Embryonic facial prominence (tissue), 1 donor: ENCODE results near the gene TOP3A.
A peak's percentile ranks its signal among the peaks of the same experiment; 100 is the strongest.
"Not testable (repeated sequence)": the region's sequence is repeated elsewhere in the genome, so short reads cannot be mapped to it uniquely, and the experiment has no call there.

ENCODE experiments used
- DNase-seq: peaks from one replicate; pipeline ENCODE4 v3.0.0-alpha.2; 2016; ENCODE audit errors: extremely low spot score

TOP3A gene

DNA sequence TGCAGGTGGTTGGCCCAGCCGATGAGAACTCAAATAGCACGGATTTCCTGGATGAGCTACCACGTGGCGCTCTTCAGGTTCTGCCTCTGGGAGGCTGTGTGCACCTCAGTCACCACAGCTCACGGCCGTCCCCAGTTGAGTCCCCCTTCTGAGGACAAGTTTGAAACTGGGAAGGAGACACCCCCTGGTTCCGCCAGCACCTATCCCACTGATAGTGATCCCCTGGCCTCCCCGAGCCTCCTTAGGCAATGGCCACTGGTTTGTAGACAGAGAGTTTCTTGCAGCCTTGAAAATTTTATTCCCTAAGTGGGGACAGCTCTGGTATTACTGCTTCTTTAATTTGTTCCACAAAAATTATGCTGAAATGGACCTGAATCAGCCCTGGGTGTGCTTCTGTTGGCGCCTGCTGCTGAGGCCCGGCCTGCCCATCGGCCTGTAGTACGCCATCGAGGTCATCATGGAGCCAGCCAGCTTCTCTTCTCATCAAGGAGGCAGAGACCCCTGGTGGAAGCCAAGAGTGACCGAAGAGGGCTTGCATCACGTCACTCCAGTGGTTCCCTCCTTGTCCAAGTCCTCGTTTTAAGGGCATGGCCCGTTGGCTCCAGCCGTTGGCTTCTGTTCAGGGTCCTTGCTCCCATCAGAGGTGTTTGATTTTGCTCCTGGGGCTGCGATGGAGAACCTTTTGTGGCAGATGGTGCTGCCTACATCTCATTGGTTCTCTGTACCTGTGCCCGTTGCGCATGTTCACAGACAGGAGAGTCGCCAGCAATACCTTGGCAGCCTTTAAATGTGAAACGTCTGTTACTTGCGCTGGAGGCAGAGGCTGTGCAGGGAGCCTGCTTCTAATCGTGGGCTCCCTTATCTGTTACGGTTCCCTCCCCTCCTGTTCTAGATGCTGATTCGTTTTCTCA lies 9.6 kb upstream of the TOP3A start:
- no peak for DNase-seq

DNA sequence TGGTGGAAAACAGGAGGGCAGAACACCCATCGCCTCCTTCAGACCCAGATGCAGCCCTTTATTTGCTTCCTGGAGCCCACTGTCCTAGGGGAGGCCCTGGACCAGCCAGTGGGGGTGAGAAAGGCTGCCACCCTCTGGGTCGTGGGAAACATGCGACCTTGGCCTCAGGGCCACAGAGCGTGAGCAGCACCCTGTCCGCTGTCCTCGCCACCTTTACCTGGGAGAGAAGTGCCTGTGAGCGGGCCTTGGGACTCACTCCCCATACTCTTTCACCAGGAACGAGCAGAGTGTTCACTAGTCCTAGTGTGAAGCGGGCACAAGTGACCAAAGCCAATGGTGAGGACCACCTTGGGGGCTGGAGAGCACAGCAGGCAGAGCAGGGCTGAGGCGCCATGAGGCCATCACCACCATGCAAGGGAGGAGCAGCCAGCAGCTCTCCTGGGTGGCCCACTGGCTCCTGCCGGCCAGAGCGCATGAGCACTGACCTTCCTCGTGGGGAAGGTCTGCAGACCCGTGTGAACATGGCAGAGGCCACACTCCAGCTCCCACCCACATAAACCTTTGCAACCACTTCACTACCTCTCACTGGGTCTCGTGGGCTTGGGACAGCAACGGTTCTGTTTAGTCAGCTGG lies 8.8 kb upstream of the TOP3A start:
- no peak for DNase-seq

DNA sequence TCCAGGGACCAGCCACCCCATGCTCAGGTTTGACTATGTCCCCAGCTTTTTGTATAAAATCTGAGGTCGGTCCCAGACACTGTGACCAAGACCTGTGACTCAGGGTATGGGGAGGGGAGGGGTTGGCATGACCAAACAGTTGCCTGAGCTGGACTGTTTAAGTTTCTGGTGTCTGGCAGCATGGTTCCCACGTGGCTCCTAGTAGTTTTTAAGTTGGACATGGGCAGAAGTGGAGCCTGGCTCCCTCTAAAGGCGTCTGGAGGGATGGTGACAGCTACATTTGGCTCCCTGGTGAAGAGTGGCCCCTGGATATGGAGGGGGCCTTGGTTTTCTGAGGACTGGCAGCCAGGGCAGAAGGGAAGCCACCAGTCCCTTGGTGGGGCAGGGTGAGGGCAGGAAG lies 8.2 kb upstream of the TOP3A start:
- DNase-seq = no peak

DNA sequence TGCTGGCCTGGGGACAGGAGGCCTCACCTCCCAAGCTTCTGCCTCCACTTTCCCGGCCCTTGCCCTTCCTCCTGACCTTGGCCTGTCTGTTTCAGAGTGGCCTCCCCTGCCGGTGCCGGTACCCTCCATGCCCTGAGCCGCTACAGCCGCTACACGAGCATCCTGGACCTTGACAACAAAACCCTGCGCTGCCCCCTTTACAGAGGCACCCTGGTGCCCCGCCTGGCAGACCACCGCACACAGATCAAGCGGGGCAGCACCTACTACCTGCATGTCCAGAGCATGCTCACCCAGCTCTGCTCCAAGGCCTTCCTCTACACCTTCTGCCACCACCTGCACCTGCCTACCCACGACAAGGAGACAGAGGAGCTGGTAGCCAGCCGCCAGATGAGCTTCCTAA lies 7.7 kb upstream of the TOP3A start:
- no peak for DNase-seq

DNA sequence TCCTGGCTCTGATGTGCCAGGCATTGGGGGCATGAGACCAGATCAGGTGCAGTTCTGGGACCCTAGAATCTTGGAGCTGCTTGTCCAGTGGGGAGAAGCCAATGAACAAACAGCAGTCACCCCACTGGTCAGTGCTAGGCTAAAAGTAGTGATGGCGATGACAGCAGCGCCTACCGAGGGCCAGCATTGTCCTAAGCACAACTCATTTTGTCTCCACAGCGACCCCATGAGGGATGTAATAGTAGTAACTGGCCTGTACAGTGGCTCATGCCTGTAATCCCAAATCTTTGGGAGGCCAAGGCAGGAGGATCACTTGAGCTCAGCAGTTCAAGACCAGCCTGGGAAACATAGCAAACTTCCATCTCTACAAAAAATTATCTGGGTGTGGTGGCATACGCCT lies 6.5 kb upstream of the TOP3A start:
- no peak for DNase-seq

DNA sequence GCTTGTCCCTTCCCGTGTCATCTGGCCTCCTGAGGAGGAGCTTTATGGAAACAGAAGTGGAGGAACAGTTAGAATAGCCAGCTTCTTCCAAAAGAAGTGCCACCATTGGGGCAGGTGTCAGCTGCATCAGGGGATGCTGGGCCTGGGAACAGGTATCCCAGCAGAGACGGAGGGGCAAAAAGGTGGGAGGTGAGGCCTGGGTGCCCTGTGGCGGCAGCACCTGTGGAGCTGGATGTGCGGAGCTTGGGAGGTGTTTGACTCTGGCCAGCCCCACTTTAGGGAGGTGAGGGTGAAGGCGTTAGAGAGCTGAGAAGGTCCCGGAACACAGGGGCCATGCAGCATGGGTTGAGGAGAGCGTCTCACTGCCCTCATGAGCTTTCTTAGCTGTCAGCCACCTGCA lies 5.5 kb upstream of the TOP3A start:
- DNase-seq = no peak

DNA sequence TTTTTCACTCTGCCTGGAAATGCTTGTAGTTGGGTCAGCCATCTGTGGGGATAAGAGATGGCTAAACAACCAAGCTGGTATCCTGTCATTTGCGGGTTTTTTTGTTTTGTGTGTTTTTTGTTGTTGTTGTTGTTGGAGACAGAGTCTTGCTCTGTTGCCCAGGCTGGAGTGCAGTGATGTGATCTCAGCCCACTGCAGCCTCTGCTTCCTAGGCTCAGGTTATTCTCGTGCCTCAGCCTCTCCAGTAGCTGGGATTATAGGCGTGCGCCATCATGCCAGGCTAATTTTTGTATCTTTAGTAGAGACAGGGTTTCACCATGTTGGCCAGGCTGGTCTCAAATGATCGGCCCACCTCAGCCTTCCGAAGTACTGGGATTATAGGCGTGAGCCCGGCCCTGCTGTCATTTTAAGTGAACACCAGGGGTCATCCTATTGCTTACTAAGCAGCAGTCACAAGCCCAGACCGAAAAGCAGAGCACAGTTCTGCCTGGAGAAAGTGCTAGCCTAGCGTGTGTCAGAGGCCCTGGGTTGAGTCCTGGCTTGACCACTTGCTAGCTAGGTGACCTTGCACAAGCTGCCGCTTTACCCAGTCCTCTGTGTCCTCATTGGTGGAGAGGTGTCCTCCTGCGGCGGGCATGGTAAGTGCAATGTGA lies 4.9 kb upstream of the TOP3A start:
- peak; percentile 18 for DNase-seq

DNA sequence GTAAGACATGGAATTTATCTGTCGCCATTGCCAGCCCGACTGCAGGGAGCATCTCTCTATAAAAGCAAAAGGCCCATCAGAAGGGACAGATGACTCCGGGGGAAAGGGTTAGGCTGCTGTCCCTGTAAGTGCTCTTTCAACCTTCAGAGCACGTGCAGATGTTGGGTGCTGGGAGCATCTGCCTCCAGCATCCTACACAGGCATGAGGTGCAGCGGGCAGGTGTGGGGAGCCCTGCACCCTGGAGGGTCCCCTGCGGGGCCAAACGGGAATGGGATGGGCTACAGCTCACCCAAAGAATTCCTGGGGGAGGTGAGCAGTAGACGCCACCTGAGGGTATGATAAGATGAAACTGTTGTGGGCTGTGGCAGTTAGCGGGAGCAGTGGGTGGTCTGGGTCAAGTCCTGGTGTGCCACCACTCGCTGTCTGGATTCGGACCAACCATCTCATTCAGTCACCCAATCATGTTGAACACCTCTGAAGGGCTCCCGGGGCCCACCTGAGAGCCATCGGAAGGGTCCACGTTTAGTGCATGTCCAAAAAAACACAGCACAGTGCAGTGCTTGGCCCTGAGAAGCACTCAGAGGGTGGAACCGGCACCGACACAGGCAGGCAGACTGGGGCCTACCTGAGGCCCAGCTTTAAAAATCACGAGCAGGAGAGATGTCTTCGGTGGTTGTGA lies 4.1 kb upstream of the TOP3A start:
- DNase-seq = no peak

DNA sequence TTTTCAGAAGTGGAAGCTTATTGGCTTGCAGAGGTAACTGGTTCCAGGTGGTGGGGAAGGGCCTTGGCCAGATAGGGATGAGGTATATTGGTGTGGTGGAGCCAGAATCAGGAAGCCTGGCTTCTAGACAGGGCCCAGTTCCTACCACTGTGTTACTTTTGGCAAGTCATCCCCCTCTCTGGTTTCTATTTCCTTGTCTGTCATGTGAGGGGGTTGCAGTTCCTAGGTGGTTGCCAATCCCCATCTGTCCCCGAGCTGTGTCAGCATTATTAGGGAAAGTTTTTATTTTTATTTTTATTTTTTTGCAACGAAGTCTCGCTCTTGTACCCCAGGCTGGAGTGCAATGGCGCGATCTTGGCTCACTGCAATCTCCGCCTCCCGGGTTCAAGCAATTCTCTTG lies 3.3 kb upstream of the TOP3A start:
- DNase-seq = no peak

DNA sequence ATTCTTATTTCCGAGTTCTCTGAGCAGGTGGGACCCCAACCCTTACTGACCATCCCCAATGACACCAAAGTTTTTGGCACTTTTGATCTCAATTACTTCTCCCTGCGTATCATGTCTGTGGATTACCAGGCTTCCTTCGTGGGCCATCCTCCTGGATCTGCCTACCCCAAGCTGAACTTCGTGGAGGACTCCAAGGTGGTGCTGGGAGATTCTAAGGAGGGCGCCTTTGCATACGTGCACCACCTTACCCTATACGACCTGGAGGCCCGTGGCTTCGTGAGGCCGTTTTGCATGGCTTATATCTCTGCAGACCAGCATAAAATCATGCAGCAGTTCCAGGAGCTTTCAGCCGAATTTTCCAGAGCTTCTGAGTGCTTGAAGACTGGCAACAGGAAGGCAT lies 1.2 kb upstream of the TOP3A start:
- no peak for DNase-seq

DNA sequence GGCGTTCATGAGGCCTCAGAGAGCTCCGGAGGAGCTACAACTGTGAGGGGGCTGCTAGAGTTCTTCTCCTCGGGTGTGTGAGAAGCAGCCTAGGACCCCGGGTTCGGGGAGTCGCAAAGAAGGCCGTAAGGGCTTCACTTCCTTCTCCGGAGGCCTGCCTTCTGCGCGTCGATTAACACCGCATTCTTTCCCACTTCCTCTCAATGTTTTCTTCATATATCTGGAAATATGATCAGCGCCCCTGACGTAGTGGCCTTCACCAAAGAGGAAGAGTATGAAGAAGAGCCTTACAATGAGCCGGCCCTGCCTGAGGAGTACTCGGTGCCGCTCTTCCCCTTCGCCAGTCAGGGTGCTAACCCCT lies 748 bp upstream of the TOP3A start:
- DNase-seq = no peak

DNA sequence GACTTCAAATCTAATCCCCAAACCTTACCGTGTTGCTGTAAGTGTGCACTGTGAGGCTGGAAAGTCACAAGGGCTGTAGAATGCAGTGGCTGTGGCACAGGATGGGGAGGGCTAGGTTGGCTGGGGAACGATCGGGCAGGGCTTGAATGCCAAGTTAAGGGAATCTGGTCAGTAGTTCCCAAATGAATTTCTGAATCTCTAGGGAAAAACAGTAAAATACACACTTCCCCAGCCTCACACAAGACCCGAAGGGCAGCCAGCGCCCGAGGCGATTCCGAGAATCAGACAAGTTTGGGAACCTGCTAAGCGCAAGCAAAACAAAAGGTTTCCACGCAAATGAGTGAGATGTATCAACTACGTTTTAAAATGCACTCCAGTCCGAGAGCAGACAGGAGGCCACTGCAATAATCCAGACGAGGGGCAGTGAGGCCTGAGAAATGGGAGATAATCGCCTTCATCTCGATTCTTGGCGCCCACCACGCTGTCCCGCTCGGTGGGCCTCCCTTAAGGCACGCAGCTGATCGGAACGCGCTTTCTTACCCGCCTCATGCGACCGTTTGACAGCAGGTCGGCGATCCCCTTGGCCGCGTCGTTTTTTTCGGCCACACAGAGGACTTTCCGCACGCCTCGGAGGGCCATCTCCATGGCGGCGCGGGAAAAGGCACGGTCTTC lies 599 bp downstream of the TOP3A start:
- no peak for DNase-seq

DNA sequence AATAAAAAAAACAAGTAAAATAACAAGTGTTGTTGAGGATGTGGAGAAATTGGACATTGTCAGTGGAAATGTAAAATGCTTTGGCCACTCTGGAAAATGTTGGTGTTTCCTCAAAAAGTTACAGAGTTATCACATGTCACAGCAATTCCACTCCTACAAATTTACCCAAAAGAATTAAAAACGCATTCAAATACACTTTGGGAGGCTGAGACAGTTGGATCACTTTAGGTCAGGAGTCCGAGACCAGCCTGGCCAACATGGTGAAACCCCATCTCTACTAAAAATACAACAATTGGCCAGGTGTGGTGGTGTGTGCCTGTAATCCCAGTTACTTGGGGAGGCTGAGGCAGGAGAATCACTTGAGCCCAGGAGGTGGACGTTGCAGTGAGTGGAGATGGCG lies 5.6 kb downstream of the TOP3A start:
- no peak for DNase-seq

DNA sequence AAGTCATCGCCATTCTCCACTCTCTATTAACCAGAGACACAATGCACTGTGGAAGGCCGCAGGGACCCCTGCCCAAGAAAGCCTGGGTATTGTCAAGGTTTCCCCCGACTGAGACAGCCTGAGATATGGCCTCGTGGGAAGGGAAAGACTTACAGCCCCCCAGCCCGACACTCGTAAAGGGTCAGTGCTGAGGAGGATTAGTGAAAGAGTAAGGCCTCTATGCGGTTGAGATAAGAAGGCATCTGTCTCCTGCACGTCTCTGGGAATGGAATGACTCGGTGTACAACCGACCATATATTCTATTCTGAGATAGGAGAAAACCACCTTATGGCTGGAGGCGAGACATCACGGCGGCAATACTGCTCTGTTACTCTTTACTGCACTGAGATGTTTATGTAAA lies 11.6 kb downstream of the TOP3A start:
- DNase-seq = not testable (repeated sequence)

DNA sequence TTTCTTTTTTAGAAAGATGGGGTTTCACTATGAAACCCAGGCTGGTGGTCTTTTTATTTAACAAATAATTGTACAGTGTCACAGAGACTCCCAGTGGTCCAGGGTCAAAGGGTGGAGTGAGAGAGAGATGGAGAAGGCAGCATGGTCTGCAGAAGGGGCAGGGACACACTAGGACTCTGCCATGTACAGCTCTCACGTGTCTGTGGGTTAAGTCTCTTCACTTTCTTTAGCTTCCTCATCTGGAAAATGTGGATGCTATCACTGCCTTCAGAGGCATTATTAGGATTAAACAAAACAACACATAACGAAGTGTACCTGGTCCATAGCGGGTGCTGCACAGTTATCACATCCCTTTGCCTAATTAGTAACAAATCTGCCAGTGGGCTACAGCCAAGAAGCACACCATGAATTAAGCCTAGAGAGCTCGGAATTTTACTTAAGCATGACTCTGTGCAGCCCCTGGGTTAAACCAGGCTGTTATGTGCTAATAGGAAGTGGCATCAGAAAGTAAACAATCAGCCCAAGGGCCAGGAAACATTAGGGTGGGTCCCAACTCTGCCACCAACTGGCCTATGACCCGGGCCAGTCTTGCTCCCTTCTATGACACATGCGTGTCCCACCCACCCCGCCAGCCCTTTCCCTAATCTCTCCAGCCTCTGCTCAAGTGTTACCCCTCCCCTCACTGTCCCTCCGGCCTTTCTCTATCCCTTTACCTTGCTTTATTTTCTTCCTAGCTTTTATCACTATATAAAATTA lies 13.9 kb downstream of the TOP3A start:
- no peak for DNase-seq

DNA sequence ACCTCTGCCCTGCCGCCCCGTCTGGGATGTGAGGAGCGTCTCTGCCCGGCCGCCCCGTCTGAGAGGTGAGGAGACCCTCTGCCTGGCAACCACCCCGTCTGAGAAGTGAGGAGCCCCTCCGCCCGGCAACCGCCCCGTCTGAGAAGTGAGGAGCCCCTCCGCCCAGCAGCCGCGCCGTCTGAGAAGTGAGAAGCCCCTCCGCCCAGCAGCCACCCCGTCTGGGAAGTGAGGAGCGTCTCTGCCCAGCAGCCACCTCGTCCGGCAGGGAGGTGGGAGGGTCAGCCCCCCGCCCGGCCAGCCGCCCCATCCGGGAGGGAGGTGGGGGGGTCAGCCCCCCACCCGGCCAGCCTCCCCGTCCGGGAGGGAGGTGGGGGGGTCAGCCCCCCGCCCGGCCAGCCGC lies 16.7 kb downstream of the TOP3A start:
- DNase-seq = not testable (repeated sequence)

DNA sequence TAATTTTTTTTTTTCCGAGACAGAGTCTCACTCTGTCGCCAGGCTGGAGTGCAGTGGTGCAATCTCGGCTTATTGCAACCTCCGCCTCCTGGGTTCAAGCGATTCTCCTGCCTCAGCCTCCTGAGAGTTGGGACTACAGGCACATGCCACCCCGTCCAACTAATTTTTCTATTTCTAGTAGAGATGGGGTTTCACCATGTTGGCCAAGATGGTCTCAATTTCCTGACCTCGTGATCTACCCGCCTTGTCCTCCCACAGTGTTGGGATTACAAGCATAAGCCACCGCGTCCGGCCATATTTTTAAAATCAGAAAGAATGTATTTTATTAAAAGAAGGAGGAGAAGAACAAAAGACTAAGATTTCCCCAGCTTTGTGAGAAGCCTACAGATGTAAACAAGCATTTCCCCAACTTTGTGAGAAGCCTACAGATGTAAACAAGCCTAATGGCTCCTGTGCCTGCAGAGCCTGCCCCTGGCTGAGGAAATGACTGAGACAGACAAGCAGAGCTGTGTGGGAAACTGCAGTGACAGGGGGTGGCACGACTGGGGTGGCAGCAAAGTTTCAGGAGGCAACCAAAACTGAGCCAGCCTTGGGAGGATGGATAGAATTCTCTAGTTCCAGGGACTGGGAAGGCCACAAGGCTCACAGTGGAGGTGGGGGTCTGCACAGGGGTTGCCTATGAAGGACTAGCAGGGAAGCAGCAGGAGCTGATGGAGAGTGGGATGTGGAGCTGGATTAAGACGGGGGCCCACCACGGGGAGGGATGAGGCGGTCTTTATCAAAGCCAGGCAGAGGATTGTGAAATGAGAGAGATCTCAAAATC lies 22.9 kb downstream of the TOP3A start:
- DNase-seq = no peak

DNA sequence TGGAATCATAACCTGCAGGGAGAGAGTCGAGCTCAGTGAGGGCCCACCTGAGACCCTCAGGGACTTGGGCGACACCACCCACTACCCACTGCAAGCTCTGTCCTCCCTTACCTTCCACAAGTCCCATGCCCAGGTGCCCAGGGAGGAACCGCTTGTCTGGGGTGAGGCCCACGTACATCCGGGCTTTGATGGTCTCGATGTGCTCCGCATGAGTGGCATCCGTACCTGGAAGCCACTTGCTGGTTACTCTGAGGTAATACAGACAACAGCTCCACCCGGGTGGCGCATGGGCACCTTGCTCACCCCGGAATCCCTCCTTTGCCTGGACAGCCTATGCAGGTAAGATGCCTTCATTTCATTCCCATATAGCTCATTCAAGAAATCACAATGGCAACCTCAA lies 29.5 kb downstream of the TOP3A start:
- no peak for DNase-seq

DNA sequence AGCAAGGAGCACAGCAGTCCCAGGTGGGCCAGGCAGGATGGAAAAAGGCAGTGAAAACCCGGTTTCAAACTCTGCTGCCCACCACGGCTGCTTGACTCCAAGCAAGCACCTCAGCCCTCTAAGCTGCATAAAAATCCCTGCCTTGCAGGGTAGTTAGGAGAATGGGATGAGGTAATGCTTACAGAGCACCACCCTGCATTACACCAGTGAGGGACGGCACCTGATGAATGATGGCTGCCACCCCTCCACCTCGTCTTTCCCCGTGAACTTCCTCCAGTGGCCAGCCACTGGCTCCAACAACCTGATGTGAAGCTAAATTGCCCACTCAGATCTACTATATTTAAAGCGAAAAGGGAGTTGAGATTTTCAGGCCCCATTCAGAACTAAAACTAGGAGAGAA lies 33.0 kb downstream of the TOP3A start:
- DNase-seq = no peak

DNA sequence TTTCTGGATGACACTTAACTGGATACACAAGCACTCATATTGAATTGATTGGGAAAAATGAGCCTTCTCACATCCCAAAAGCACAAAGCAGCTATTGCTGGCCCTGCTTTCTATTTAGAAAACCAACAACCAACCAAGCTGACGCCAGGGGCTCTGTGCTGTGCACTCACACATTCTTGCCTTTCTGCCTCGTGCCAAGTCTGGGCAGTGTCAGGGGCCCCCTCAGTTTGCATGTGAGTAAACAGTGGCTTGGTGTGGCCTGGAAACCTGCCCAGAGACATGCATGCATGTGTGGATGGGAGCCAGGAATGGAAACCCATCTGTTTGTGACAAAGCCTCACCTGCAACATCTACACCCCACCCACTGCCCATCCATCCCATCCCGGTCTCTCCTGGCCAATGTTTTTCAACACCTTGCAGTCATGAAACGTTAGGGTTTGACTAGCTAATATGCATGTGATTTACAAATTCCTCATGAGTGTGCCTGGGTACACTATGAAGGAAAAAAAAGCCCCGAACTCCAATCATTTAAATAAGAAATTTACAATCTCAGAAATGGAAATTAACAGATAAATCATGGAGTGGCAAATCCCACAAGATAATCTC lies 33.9 kb downstream of the TOP3A start:
- DNase-seq = no peak
